Stimulated activated CD8-positive, alpha-beta memory T cell treated with anti-CD3 and anti-CD28 coated beads, Interleukin-7, amount 100 ng/mL, for 1 hour (primary cell): ENCODE data around the gene PNCK.
"Not testable (repeated sequence)": the region's sequence is repeated elsewhere in the genome, so short reads cannot be mapped to it uniquely, and the experiment has no call there.

Experiments
- DNase-seq, 2 donors: peaks; one replicate each; pipeline ENCODE4 v3.0.0-alpha.2; 2020; ENCODE audit warnings: low read depth in 2 of 2

PNCK gene

GRCh38 chrX:153686711-153687110 lies 13.1 kb upstream of the PNCK start:
- no peak for DNase-seq

GRCh38 chrX:153685751-153686696 lies 12.4 kb upstream of the PNCK start:
- DNase-seq: no peak

GRCh38 chrX:153685156-153685536 lies 11.5 kb upstream of the PNCK start:
- DNase-seq: no peak

- no peak for DNase-seq
These were observed 11.0 kb upstream of the PNCK start for GRCh38 chrX:153684467-153685155.

GRCh38 chrX:153683486-153683885 lies 9.9 kb upstream of the PNCK start:
- DNase-seq: not testable (repeated sequence)

GRCh38 chrX:153681175-153681574 lies 7.6 kb upstream of the PNCK start:
- no peak for DNase-seq

GRCh38 chrX:153674219-153674851 lies 722 bp upstream of the PNCK start:
- DNase-seq: no peak

- no peak for DNase-seq
These were observed 834 bp downstream of the PNCK start for GRCh38 chrX:153672531-153673427.

GRCh38 chrX:153671589-153672530 lies 1.8 kb downstream of the PNCK start:
- DNase-seq: no peak

GRCh38 chrX:153670748-153671588 lies 2.6 kb downstream of the PNCK start:
- DNase-seq: no peak

GRCh38 chrX:153669901-153670731 lies 3.5 kb downstream of the PNCK start:
- DNase-seq: no peak

GRCh38 chrX:153669174-153669890 lies 4.3 kb downstream of the PNCK start:
- DNase-seq: no peak

GRCh38 chrX:153668423-153669173 lies 5.0 kb downstream of the PNCK start:
- DNase-seq: no peak

- peak; percentile 38 to 64 for DNase-seq
These were observed 5.6 kb downstream of the PNCK start for GRCh38 chrX:153667956-153668396.

- no peak for DNase-seq
These were observed 6.2 kb downstream of the PNCK start for GRCh38 chrX:153667281-153667955.

GRCh38 chrX:153665726-153666306 lies 7.8 kb downstream of the PNCK start:
- no peak for DNase-seq
